Inflammatory macrophage treated with lipopolysaccharide for 1 hour (primary cell): ENCODE data around the gene FCHO2.
A peak's percentile ranks its signal among the peaks of the same experiment; 100 is the strongest.
"Not testable (repeated sequence)": the region's sequence is repeated elsewhere in the genome, so short reads cannot be mapped to it uniquely, and the experiment has no call there.

Experiments used
- DNase-seq, 2 donors: peaks; one replicate each; pipeline ENCODE4 v3.0.0-alpha.2; 2020 to 2022

The FCHO2 gene

DNA sequence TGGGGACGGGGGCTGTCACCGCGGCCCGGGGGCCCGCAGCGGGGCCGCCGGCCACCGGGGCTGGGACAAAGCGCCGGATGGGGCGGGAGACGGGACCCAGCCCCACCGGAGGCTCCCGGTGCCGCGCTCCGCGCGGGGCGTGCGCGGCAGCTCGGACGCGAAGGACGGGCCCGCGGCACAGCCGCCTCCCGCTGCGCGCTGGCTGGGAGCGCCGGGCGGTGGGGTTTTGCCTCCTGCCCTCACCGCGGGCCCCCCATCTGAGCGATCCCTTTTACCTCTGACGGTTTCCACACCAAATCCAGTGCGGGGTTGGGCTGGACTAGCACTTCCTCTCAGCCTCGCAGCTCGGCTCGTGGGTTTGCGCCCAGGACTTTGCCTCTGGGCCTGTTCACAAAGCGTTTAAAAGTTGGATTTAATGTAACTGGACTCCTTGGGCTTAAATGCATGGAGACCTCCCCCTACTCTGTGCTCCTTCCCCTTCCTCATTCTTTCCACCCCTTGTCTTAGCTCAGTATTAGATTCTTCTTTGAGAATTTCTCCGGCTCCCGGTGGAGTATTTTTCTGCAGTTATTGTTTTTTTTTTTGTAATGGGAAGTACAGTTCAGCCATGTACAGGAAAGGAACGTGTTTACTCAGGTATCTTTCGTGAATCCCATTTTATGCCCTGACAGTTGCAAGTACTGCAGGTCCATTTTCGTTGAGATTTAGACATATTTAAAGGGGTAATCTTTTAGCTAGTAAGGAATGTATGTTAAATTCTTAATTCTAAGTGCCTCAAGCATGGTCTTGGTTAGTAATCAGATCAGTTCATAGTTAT is 691 bp downstream of the FCHO2 start:
- DNase-seq: peak; percentile 61 to 70

DNA sequence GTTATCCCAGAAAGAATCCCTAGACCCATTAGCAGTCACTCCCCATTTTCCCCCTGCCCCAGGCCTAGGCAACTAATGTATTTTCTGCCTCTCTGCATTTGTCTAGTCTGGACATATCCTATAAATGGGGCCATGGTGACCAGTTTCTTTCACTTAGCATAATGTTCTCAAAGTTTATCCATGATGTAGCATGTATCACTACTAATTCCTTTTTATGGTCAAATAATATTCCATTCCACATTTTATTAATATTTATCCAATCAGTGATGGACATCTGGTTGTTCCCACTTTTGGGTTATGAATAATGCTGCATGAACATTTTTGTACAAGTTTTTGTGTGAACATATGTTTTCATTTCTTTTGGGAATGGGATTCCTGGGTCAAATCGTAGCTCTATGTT is 1.5 kb downstream of the FCHO2 start:
- DNase-seq: no peak

DNA sequence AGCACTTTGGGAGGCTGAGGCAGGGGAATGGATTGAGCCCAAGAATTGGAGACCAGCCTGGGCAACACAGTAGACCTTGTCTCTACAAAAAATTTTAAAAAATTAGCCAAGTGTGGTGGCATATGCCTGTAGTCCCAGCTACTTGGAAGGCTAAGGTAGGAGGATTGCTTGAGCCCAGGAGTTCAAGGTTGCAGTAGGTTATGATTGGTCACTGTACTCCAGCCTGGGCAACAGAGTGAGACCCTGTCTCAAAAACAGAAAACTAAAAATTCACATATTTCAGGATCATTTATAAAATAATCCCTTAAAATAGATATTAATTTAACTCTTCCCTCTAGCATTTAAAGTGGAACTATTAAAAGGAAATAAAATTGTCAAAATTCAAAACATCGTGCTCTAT is 3.4 kb downstream of the FCHO2 start:
- DNase-seq: no peak

DNA sequence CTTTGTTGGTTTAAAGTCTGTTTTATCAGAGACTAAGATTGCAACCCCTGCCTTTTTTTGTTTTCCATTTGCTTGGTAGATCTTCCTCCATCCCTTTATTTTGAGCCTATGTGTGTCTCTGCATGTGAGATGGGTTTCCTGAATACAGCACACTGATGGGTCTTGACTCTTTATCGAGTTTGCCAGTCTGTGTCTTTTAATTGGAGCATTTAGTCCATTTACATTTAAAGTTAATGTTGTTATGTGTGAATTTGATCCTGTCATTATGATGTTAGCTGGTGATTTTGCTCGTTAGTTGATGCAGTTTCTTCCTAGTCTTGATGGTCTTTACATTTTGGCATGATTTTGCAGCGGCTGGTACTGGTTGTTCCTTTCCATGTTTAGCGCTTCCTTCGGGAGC is 18.6 kb downstream of the FCHO2 start:
- not testable (repeated sequence) for DNase-seq

DNA sequence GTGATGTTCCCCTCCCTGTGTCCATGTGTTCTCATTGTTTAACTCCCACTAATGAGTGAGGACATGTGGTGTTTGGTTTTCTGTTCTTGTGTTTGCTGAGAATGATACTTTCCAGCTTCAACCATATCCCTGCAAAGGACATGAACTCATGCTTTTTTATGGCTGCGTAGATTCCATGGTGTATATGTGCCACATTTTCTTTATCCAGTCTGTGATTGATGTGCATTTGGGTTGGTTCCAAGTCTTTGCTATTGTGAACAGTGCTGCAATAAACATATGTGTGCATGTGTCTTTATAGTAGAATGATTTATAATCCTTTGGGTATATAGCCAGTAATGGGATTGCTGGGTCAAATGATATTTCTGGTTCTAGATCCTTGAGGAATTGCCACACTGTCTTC is 21.0 kb downstream of the FCHO2 start:
- DNase-seq: not testable (repeated sequence)

DNA sequence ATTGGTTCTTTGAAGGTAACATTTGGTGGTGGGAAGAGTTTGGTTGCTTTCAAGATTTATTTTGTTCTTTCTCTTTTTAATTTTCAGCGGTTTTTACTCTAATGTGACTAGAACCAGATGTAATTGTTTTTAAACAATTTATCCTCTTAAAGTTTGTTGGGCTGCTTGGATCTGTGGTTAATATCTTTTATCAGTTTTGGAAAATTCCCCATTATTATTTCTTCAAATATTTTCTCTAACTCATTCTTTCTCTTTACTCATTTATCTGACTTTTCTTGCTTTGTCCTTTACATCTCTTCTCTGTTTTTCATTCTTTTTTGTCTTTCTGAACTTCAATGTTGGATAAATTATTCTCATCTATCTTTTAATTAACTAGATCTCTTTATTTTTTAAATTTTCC is 29.9 kb downstream of the FCHO2 start:
- DNase-seq: no peak

DNA sequence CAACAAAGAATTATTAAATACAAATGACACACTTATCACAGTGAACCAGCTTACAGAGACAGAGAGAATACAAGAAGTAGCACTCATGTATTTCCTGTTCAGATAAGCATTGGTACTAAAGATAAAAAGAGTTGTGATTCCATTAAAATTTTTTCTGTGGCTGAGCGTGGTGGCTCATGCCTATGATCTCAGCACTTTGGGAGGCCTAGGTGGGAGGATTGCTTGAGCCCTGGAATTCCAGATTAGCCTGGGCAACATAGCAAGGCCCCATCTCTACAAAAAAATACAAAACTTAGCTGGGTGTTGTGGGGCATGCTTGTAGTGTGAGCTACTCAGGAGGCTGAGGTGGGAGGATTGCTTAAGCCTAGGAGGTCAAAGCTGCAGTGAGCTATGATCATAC is 32.9 kb downstream of the FCHO2 start:
- DNase-seq: peak; percentile 27 to 65

DNA sequence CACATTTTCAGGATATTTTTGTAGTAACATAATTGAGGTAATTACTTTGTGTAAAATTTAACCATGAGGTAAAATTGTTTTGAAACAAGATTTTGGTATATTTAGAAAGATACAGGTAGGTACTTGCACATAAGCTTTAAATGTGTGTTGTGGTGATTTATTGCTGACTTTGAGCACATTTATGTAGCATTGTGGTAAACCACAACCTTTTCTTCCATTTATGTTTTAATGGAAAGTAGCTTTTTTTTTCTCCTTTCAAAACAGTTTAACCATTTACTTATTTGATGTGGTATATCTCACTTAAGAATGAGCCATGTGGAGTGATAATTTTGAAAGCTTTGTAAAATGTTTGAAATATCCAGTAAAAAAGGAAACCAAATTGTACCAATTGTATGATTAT is 35.6 kb downstream of the FCHO2 start:
- no peak for DNase-seq

DNA sequence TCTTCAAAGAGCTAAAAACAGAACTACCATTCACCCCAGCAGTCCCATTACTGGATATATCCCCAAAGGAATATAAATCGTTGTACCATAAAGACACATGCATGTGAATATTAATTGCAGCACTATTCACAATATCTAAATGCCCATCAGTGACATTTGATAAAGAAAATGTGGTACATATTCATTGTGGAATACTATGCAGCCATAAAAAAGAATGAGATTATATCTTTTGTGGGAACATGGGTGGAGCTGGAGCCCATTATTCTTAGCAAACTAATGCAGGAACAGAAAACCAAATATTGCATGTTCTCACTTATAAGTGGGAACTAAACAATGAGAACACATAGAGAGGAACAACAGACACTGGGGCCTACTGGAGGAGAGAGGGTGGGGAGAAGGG is 38.7 kb downstream of the FCHO2 start:
- no peak for DNase-seq

DNA sequence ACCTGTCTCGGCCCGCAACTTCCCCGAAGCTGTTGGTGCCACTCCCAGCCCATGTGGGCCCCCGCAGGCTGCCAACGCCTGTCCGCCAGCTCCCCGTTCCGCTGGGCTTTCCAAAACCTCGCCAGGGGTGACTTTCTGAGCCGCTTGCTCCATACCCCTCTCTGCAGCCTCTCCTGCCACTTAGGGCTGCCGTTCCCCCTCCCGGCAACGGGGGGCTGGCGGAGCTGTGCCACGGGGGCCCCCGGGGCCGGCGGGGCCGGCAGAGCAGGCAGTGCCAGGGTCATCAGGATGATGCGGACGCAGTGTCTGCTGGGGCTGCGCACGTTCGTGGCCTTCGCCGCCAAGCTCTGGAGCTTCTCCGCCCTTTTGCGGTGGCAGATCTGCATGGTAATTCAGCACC is 40.8 kb downstream of the FCHO2 start:
- DNase-seq: no peak

DNA sequence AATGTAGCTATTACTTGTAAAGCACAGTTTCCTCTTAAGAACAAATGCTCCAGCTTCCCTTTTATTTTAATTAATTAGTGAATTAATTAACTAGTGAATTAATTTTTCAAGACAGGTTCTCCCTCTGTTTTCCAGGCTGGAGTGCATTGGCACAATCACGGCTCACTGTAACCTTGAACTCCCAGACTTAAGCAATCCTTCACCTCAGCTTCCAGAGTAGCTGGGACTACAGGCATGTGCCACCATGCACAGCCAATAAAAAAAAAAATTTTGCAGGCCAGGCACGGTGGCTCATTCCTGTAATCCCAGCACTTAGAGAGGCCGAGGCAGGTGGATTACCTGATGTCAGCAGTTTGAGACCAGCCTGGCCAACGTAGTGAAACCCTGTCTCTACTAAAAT is 44.1 kb downstream of the FCHO2 start:
- DNase-seq: no peak

DNA sequence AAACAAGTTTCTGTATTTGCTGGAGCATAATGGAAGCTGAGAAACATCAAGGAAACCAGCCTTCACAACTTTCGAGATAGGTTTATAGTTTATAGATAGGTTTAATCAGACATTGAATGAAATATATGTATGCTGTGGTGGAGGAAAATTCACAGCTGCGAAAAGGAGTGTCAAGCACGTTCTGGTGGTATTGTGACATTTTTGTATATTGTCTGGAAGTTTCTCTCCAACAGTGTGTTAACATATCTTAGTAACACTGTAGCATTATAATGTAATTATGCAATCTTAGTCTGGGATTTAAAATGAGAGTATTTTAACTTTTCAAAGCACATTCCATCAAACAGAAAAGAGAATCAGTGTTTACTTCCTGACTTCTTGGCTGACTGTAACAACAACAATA is 50.0 kb downstream of the FCHO2 start:
- DNase-seq: no peak

DNA sequence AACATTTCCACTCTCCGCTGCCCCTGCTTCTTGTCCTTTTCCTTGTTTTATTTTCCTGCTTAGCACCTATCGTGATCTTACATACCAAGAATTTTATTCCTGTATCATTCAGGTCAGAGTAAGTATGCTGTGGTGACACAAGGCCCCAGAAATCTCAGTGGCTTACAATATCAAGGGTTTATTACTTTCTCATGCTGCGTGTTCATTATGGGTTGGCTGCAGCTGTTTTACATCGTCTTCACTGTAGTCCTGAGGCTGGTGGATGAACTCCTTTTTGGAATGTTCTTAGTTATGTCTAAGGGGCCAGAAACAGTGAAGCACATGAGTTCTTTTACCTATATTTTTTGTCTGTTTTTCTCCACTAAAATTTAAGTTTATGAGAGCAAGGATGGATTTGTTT is 51.2 kb downstream of the FCHO2 start:
- no peak for DNase-seq

DNA sequence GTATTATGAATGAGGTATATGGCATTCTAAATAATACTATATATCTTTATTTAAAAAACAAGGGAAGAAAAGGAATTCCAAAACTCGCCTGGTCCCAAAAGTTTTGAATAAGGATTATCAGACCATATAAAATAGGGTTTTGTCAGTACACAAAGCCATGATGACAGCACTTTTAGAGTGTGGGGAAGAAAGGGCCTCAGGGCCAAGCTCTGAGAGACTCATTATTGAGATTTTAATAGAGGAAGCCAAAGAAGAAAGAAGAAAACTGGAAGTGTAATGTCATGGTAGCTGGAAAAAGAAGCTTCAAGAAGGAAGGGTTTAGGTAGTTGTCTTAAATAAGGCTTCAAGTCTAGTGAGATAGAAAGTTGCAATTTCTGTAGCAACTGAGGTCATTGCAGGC is 53.0 kb downstream of the FCHO2 start:
- DNase-seq: no peak

DNA sequence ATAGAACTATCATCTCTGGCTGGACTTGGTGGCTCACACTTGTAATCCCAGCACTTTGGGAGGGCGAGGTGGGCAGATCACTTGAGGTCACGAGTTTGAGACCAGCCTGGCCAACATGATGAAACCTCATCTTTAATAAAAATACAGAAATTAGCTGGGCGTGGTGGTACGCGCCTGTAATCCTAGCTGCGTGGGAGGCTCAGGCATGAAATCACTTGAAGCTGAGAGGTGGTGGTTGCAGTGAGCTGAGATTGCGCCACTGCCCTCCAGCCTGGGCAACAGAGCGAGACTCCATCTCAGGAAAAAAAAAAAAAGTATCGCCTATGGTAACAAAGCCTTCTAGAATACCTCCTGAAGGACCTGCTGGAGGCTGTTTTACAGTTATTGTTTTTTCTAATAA is 55.8 kb downstream of the FCHO2 start:
- DNase-seq: peak in 1 of 2 donors; percentile 22

DNA sequence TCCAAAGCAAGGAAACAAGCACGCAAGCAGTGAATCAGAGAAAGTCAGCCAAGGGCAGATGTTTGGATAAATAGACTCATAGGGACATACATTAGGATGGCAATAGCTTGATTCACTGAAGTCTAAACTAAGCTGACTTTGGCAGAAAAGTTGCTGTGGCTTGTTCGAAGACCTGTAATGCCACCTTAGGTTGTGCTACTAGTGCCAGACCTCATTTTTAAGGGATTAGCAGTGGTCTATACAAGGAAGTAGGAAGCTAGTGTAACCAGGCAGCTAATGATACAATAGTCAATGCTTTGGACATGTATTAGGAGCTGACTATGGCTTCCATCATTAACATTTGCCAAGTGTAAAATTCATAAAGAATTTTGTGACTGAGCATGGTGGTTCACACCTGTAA is 63.1 kb downstream of the FCHO2 start:
- no peak for DNase-seq

DNA sequence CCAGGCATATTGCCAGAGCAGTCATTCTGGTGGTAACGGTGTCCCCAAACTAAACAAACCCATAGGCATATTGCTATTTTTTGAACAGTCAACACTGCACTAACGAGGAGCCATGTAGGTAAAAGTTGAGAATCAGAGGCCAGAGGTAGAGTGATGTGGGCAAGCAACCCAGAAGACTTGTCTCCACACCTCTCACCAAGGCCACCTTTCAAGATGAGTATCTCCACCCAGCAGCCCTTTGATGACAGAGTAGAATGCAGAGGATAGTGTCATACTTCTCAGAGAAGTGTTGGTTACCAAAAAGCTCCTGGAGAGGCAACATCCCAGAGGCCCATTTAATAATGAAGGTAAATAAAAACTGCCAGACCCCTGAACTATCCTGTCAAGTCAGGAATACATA is 63.9 kb downstream of the FCHO2 start:
- DNase-seq: no peak

DNA sequence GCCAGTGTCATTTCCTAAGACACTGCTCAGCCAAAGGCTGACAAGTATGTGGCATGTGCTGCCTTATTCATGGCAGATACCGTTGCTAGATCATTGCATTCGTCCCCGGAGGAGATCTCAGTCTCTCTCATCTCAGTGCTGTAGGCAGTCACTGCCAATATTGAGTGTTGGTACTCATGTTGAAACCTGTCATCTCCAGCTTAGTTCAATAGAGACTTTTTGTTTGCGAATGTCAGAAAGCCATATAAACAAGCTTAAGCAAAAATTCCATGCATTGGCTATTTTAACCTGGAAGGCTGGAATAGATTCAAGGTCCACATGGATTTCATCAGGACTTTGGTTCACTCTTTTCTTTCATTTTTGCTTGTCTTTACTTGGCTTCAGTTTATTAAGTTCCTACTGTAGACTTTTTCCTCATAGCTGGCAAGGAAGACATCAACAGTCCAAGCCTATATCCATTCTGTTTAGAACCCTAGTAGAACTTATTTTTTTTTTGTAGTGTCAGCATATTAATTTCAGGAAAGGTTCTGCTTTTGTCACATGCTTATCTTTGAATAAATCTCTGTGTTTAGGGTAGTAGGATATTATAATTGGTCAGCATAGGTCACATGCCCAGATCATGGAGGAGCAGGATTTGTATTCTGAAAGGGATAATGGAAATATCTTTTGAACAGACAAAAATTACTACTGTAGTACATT is 66.8 kb downstream of the FCHO2 start:
- DNase-seq: no peak

DNA sequence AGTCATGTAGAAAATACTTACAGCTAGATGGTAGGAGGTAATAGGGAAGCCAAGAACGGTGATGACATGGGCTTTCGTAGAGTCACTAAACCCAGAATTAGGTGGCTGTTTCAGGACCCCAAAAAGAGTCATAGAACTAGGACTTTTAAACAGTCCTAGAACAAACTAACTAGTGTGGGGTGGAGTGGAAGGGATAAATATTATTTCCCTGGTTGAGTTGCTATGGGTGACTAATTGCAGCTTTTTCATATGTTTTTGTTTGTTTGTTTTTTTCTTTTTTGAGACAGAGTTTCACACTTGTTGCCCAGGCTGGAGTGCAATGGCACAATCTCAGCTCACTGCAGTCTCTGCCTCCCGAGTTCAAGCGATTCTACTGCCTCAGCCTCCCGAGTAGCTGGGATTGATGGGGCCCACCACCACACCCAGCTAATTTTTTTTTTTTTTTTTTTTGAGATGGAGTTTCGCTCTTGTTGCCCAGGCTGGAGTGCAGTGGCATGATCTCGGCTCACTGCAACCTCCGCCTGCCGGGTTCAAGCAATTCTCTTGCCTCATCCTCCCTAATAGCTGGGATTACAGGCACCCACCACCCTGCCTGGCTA is 69.2 kb downstream of the FCHO2 start:
- not testable (repeated sequence) for DNase-seq

DNA sequence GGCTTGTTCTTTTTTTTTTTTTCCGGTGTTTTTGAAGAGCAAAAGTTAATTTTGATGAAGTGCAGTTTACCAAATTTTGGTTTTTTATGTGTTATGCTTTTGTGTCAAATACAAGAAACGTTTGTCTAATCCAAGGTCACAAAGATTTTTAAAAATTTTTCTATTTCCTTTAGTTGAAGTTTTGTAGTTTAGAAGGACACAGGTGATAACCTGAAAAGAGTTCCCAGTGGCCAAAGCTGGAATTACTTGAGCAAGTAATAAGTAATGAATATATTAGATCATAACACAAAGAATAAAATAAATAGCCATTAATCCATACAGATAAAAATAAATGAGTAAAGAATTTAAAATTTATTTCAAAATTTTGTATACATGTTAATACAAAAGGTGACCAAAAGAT is 71.5 kb downstream of the FCHO2 start:
- no peak for DNase-seq

DNA sequence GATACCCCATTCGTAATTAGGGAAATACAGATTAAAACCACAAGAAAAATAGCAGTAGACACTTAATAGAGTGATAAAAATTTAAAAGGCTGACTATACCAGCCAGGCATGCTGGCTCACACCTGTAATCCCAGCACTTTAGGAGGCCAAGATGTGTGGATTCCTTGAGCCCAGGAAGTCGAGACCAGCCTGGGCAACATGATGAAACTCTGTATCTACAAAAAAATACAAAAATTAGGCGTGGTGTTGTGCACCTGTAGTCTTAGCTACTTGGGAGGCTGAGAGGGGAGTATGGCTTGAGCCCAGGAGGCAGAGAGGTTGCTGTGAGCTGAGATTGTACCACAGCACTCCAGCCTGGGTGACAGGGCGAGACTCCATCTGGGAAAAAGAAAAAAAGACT is 72.0 kb downstream of the FCHO2 start:
- no peak for DNase-seq

DNA sequence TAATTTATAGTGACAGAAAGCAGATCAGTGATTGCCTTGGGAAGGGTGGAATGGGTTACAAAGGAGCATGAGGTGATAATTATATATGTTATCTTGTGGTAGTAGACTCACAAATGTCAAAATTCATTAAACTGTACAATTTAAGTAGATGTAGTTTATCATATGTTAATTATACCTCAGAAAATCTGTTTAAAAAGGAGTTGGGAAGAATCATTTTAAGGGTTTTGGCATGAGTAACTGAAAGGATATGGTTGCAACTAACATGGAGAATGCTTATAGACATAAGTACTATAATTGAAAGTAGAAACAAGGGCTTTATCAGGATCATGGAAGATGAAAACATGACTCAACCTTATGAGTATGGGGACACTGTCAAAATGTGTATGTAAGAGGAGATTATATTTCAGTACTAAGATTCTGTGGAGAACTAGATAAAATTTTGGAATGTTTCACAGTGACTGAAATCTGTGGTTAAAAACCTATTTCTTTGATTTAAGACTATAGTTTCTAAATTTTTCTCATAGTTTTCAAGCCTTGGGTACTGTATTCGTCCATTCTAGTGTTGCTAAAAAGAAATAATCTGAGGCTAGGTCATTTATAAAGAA is 73.3 kb downstream of the FCHO2 start:
- no peak for DNase-seq

DNA sequence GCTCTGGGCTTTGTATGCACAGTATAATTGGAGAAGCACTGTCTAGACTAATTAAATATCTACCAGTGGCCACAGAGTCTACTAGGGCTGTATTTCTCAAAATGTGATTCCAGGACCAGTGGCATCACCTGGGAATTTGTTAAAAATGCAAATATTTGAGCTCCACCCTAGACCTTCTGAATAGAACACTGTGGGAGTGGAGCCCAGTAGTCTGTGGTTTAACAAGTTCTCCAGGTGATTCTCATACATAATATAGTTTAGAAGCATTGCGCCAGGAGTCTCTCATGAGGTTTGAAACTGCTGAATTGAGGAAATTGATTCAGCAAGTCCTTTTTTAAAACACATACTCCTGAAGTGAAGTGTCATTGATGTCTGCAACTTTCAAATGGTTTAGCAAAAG is 74.7 kb downstream of the FCHO2 start:
- no peak for DNase-seq

DNA sequence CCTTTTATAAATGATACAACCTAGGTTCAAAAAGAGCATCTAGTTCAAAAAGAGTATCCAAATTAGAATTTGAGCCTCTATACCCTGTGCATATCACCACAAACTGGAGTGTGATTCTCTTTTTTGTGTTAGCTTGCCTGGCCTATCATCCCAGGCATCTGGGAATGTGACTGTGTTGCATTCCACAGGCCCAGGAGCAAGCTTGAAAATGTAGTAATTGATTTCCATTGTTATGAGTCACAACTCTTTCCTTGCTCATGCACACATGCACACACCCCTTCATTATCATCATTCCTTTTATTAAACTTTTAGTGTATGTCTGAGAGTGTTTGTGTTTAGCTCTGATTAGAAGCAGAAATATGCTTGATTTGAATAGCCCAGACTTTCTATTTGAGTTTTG is 75.2 kb downstream of the FCHO2 start:
- no peak for DNase-seq
